NCI-H82 (cell line): ENCODE data around the gene XCL2.
"Not testable (repeated sequence)": the region's sequence is repeated elsewhere in the genome, so short reads cannot be mapped to it uniquely, and the experiment has no call there.

Source experiments
- DNase-seq: peaks from one replicate; lab custom pipeline; 2025; lab: John Stamatoyannopoulos, UW

Gene XCL2

DNA sequence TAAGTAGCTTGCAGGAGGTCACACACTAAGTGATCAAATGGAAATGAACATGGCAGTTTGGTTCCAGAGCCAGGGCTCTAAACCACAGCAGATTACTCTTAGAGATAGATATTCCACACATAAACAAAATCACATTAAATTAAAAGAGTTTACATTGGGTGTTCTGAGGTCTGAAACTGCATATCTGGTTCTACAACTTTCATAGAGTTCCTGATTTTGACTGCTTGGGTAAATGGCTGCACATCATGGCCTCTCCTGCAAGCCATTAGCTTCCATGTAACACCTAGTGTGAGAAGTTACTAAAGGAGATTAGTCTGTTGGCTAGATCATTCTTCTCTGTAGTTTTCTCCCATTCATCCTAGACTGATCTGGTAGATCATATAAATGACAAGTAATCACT, 12.8 kb upstream of the XCL2 start:
- DNase-seq: no peak

DNA sequence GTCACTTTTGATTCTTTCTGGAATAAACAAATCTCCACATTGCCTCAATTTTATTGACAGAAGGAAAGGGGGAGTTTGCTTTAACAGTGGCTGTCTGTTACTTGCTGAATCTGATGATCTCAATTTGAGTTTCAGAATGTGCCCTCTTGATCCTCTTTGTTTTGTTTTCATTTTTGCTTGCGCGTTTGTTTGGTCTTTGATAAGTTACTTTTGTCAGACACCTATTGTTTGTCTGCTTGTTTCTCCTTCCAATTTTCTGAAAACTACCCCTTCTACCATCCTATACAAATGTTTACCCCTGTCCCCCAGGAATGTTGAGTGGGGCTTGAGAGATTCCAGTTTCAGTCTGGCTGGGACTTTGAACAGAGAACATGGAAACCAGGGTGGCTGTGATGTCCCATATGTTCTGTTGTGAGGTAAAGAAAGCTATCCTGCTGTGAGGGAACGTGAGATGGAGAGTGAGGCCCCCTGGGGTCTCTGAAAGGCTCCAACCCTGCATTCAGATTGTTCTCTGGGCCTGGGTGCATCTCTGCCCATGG, 11.8 kb upstream of the XCL2 start:
- no peak for DNase-seq

DNA sequence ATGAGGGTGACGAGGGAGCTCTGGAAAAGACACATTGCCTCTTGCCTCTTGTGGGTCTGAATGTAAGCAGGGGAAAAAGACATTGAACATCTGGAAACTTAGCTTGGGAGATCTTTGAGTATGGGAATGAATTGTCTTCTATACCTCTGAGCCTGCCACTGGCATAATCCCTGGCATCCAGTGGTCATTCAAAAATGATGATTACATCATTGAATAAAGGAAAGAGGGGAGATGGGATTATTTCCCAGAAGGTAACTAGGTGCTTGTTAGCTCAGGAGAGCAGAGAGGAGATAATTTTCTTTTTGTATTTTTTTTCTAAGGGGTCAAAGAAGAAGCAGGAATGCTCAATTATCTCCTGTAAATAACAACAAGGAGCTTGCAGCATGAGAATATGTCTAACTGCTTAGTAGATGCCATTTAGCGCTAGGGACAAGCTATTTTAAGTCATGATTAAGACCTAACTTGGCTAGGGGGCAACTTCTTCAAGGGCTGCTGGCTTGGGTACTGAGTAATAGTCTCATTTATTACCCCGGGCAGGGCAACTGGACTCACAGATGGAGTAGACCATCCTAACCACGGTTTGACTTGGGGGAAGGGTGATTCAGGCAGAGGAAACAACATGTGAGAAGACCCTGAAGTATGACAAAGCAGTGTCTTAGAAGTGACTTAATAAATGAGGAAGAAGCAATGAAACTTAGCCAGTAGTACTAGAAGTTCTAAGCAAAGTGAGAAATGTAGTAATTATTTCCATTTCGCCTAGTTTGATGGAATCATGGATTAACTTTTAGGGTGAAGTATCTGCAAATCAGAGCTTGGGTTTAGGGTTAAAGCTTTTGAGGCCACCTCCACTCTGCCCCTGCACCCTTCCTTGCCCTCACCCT, 11.0 kb upstream of the XCL2 start:
- no peak for DNase-seq

DNA sequence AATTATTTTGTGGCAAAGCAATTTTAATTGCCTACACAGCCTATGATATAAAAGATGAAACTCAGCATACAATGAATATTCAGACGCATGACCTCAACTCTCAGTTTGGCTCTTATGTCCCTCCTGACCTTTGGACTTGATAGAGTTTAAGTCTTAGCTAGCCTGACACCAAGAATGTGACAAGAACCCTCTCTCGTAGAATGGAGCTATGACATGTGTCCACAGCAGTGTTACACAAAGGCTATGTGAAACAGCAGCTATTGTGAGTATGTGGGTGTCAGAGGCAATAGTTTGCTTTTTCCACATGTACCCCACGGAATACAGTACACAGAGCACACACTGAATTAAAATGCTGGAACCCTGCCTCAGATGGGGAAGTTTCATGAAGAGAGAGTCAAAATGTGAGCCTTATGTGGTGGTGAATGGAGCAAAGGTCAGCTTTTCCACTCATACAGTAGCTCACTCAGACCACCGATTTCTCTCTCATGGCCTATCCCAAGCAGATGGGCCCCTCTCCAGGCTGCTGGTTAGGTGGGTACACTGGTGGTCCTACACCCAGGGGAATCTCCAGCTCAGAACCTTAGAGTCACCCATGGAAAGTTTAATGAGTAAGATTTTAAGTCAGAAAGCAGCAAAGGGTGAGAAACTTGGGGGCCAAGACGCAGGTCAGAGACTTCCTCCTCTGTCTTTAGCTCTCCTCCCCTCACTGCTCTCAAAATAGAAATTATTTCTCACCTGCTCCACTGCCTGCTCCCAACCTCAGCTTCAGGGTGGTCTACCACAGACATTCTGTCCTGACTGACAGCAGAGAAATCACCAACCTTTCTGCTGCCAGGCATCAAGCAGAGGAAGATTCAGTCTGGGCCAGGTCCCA, 10.1 kb upstream of the XCL2 start:
- DNase-seq: no peak

DNA sequence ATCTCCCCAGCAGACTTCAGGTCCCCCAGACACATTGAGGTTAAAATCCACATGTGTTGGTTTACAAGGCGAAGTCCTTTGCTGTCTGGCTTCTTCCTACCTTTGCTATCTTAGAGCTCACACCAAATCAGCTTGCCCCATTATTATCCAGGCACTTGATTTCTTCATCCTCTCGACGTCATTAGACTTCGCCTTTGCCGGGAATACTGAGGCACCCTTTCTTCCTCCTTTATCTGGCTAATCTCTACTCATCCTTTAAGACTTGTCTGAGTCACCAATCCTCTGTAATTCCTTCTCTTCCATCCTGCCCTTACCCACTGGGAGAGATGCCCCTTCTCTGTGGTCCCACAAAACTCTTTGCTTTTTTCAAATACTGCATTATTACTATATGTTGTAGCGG, 9.2 kb upstream of the XCL2 start:
- peak; percentile 83 for DNase-seq

DNA sequence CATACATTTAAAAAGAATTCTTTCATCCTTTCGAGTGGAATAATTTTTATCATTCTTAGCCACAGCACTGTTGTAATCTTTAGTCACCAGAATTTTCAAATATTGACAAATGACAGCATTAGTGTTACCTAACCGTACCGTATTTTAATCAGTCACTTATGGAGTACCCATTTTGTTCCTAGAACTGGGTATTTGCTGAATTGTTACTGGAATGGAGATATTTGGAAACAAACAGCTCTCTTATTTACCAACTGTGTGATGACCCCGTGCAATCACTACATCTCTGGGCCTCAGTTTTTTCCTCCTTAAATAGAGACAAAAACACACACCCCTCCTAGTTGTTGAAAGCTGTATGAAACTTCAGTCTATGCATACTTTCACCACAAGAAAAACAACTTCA, 7.9 kb upstream of the XCL2 start:
- DNase-seq: no peak

DNA sequence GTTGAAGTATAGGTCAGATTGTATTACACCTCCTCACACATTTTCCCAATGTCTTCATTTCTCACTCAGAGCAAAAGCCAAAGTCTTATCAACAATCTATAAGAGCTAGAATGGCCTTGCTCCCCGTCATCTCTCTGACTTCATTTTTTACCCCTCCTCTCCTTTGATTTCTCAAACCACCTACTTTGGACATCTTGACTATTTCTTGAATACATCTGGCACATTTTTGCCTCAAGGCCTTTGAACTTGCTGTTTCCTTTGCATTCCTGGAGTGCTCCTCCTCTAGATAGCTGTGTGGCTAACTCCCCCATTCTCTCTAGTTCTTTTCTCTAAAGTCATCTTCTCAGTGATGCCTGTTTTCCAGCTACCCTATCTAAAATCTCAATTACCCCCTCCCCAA, 7.2 kb upstream of the XCL2 start:
- no peak for DNase-seq

DNA sequence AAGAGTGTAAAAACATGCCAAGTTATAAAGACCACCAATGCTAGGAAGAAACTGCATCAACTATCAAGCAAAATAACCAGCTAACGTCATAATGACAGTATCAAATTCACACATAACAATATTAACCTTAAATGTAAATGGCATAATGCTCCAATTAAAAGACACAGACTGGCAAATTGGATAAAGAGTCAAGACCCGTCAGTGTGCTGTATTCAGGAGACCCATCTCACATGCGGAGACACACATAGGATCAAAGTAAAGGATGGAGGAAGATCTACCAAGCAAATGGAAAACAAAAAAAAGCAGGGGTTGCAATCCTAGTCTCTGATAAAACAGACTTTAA, 2.7 kb upstream of the XCL2 start:
- DNase-seq: not testable (repeated sequence)

DNA sequence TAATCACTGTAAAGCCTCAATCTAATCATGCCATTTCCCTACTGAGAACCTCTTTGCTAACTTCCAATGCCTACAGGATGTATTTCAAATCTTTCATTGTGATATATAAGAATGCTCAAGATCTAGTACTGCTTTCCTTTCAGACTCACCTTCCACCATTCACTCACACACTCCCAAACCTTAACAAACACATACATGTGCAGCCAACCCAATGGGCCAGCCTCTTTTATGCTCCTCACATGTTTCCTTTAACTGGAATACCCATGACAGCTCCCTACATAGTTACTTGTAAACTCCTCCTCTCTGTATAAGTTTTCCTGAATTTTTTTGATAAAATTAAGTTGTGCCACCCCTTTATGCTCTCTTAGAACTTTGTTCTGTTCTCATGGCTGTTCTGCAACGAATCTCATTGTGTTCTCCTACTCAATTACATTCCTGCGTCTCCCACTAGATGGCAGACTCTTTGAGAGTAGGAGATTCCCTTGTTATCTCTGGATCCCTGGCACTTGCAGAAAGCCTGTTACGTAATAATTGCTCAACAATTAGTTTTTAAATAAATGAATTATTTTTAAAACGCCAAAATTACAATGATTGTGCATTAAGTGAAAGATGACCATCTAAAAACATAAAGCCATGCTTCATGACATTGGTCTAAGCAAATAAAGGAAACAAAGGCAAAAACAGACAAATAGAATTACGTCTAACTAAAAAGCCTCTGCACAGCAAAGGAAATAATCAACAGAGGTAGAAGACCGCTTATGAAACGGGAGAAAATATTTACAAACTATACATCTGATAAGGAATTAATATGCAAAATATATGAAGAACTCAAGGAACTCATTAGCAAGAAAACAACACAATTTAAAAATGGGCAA, 2.1 kb upstream of the XCL2 start:
- DNase-seq: peak; percentile 45

DNA sequence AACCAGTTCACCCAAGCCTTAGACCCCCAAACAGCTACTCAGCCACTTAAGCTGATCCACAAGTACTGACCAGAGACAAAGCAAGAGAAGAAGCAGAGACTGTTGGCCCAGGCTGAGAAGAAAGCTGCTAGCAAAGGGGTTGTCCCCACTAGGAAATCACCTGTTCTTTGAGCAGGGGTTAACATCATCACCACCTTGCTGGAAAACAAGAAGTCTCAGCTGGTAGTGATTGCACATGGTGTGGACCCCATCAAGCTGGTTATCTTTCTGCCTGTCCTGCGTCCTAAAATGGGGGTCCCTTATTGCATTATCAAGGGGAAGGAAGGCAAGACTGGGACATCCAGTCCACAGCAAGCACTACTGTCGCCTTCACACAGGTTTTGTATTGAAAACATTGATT, 819 bp downstream of the XCL2 start:
- DNase-seq: not testable (repeated sequence)

DNA sequence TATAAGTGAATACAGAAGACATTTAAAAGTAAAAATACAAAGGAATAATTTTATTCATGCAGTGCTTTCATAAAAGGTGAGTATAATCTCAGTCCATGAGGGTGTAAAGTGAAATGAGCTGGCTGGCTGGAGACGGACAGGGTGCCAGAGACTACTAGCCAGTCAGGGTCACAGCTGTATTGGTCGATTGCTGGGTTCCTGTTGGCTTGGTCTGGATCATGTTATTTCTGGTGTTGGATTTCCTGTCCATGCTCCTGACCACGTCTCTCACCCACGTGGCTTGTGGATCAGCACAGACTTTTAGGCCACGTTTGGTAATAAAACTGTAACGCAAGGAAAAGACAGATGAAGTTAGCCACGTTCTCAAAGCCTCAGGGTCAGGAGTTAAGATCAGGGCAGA, 3.0 kb downstream of the XCL2 start:
- not testable (repeated sequence) for DNase-seq

DNA sequence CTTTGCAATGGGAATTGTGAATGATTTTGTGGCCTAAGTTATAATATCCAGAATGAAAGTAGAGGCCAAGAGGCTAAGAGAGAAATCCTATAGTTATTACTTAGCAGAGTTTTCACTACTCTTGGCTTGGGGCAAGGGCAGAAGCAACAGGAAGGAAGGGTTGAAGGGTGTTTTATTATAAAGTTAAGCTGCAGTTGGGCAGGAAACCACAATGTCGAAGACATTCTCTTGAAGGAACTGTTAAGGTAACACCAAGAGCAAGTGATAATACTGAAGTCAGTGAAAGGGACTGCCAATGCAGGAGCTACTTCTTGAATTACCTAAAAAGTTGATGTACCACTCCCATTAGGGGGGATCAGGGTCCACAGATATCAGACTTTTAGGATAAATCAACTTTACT, 8.3 kb downstream of the XCL2 start:
- DNase-seq: no peak

DNA sequence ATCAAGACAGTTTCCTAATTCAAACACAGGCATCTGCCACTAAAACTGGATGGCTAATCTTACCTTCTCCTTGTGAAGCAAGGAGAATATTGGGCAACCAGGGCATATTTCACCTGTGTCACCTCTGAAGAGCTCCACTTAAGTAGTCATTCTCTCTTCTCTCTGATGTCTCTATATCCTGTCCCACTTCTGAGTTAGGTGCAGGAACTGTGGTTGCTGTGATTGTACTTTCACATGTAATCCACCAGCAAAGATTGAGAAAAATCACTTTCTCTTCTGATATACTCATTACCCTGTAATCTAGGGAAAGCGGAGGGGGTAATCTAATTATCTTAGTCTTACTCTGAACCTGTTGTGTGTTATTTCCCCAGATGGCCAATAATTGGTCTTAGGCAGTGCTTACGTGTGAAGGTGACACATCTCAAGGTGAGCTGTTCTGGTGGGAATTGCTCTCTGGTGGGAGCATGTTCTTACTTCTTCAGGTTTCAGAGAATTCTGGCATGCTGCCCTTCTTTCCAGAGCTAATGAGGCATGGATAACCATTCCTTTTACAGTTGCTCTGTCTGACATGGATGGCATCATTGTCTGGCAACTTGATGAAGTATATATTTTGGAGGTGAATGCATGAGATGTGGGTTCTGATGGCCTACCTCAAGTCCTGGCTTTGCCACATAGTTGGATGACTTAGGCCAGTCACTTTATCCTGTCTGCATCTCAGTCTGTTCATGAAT, 12.0 kb downstream of the XCL2 start:
- DNase-seq: peak; percentile 83

DNA sequence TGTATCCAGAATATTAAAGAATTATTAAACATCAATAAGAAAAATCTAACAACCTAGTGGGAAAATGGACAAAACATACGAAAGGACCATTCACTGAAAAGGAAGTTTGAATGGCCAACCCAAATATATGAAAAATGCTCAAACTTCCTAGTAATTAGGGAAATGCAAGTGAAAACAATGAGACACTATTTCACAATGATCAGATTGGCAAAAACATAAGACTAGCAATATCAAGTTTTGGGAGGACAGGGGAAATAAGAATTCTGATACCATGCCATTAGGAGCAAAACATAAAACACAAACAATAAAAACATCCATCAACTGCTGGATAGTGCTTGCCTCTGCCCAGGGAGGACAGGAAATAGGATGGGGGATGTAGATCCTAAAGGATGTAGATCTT, 14.3 kb downstream of the XCL2 start:
- DNase-seq: no peak

DNA sequence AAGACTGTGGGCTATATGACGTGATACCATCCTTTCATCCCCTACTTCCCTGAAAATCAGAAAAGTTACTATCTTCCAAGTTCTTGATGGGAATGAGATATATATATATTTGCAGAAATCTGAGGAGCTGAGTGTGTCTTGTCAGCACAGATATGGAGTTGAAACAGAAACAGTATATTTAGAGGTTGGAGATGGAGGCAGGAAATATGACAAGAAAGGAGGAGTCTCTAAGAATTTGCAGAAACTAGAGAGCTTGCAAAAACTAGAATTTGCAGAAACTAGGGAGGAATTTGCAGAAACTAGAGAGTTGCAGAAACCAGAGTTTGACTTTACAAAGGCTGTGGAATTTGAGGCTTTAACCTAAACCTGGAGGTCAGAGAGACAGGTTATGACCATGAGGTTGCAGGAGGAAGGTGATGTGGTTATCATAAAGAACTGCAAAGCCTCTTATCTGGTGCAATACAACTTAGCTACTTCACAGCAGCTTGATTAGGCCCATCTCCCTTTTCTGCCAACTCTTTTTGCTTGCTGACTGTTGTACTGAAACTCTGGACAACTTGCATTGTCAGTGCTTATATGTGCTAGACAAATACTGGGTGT, 22.3 kb downstream of the XCL2 start:
- DNase-seq: no peak

DNA sequence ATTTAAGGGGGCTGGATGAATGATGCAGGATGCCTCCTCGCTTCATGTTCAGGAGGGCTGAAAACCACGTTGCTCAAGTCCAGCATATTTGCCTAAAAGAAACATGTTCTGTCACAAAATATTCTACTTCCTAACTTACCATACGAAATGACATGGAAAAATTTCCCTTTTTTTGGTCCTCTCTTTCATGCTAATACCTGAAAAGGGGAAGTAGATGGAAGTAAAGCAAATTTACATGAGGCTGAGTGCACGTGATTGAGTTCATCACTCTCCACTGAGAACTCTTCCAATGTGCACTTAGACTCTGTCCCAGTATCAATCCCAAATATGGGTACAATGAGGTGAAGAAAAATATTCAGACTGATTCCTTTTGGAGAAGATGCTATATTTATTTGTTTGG, 23.0 kb downstream of the XCL2 start:
- no peak for DNase-seq

DNA sequence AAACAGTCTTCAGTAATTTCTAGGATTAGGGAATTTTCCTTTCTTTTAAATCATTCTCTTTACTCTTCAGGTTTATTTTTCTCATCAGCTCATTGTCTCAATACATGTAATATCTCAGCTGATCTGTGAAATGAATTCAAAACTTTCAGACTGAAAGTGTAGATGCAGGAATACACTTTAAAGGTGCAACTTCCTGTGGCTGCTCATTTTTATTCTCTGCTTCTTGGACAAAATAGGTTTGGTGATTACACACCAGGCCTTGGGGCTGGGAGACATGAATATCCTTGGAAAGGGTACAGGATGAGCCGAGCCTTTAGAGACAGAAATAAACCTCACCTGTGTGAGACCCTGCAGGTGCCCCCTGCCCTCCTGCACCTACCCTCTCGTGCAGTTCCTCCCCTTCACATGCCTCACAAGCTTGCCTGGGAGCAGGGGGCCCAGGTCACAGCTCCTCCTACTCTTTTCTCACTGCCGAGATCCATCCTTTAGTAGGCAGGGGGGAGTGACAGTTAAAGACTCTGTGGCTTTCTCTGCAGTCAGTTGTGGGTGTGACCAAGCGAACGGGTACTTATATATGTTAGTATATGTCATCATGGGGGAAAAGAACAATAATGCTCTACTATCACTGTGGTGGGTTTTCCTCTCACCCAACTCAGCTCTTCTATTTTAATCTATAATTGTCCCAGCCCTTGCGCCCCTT, 23.6 kb downstream of the XCL2 start:
- no peak for DNase-seq

DNA sequence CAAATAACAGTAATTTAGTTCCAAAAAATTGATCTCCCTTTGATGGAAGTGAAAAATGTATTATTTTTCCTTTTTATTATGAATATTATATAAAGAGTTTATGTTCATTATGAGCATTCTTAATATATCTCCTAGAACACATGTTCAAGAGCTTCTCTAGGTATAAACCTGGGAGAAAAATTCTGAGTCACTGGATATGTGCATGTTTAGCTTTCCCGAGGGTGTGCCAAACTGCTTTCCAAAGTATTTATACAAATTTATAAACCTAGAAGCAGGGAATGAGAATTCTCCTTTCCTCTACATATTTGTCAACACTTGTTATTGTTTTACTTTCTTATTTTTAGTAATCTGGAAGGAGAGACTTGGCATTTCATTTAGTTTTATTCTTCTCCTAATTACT, 25.0 kb downstream of the XCL2 start:
- no peak for DNase-seq

DNA sequence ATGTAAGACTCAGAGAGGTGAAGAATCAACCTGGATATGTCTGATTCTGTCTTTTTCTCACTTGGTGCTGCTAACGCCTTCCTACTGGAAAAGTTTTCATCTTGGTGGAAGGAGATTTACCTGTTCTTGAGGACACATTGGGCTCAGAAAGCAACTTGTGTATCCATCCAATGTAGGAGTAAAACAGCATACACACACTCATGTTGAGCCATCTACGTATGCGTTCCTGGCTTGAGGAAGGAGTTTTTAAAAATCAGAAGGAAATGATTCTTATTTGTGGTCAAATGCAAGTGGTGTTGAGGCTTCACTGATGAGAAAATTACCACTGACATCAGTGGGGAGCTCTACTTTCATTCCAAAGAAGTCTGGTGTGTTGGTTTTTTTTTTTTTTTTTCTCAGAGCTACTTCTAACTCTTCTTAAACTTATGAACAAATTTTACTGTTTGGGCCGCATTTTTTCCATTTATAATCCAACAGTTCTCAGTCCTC, 25.6 kb downstream of the XCL2 start:
- DNase-seq: no peak

DNA sequence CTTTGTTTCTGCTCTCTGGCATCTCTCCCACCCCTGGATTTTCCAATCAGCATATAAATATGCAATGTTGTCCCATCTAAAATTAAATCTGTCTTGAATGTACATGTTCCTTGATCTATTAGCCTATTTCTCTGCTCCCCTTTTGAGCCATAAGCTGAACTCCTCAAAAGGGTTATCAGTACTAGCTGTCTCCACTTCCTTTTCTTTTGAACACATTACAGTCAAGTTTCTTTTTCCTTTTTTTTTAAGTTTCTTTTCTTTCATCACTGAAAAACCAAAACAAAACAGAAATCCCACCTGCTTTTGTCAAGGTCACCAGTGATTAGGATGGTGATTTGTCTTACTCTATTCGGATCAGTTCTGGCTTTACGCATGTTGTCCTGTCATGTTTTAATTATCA, 29.3 kb downstream of the XCL2 start:
- DNase-seq: no peak
